Myocyte (in vitro differentiated cells): Measurements from ENCODE around the gene ALS2CL. TPM values are rescaled to one million over a fixed set of nuclear protein-coding genes. Genes with fewer than 3 reads are reported as not detected.

Source experiments
- DNase-seq: peaks from one replicate; pipeline ENCODE4 v3.0.0-alpha.2; 2012; ENCODE audit warnings: low read depth
- total RNA-seq: library from RNA; depleted of rRNA; stranded (reverse); fragments of >200 nt; gene quantifications from 2 replicates; pipeline ENCODE4 v1.2.3, GENCODE V29; 2014

ALS2CL gene
- total RNA-seq, 1 donor from 2014 or later = 15.0 TPM

DNA sequence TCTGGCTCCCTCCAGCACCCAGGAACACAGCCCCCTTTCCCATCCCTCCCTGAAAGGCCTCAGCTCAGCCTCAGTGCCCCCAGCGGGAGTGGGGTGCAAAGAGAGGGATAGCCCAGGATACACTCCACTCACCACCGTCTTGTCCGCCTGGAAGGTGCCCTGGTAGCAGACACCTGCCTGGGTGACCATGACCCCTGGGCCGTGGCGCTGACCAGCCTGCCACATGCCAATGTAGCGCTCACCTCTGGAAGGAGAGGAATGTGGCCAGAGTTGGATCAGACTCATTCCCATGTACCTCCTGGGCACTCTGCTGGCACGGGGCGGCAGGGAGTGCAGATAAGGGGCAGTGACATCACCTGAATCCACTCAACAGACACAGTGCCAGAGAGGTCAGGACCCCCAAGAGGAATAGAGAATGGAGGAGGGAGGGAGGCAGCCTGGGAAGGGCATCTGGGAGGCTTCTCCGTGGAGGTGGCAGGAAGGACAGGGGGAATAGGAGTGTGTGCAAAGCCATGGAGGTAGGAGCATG is 13.1 kb downstream of the ALS2CL start:
- DNase-seq = no peak

DNA sequence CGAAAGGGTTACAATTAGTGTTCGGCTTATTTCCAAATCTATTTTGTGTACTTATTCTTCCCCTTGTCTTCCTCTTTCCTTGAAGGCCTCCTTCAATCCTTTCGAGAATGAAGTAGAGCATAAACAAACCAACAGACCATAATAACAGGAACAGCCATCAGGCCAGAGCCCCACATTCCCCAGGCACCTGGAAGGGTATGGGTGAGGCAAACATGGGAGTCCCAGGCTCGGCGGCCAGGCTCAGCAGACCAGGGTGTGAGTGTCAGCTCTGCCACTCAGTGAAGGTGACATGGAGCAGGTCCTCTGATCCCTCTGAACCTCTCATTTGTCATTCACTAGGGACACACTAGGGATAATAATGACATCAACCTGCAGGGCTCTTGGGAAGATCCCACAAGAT is 13.8 kb downstream of the ALS2CL start:
- no peak for DNase-seq

DNA sequence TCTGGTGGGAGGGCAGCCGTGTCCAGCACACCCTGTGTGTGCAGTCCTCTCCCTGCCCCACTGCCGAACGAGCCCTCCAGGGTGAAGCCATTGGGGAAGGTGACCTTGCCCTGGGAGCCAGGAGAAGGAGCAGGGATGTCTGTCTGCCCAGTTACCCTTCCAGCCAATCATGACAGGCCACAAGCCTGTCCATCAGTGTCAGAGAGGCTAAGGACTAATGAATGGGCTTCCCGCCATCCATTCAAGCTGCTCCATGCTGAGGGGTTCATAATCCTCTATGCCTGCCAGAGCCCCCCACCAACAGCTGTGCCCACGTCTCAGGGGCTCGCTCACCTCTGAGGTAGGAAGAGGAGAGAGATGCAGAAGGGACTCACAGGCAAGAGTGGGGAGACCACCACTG is 15.2 kb downstream of the ALS2CL start:
- DNase-seq = no peak

DNA sequence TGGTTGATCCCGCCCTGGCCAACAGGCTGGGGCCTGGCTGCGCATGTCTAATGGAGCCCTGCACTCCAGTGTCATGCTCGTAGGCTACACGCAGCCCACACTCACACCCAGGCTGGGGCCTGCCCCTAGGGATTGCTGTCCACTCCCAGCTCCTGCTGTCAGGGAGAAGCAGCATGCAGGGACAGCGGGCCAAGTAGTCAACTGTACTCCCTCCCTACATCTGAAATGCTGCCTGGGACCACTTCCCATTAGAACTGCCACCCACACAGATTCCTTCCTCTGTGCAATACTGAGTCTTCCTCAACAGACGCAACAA is 16.1 kb downstream of the ALS2CL start:
- DNase-seq = peak; percentile 81

DNA sequence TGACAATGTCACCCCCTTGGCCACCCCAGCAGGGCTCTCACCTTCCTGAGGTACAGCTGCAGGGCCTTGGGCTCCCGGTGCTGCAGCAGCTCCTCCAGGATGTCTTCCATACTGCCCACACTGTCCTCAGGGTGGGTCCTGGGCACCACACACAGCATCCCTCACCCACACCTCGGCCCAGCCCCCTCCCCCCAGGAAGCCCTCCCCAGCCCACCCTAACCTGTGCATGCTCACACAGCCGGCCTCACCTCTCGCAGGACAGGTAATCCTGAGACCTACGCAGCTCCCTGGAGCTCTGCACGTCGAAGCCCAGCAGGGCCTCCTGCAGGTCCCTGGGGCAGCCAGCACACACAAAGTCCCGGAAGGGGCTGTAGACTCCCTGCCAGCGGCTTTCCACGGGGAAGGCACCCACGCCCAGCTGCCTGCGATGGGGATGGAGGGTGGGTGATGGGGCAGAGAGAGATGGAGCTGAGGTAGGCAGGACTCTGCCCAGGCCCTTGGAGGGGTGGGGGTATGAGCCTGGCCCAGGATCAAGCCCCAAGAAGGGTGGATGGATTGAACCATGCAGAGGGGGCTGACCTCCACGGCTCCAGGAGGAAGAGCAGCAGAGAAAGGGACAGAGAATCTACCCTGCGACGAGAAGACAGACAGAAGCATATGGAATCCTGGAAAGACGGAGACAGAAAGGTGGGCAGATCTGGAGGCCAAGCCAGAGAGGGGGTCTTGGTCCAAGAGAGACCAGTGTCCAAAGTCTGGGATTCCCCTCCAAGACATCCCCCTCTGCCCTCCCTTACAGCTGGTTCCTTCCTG is 16.7 kb downstream of the ALS2CL start:
- no peak for DNase-seq

DNA sequence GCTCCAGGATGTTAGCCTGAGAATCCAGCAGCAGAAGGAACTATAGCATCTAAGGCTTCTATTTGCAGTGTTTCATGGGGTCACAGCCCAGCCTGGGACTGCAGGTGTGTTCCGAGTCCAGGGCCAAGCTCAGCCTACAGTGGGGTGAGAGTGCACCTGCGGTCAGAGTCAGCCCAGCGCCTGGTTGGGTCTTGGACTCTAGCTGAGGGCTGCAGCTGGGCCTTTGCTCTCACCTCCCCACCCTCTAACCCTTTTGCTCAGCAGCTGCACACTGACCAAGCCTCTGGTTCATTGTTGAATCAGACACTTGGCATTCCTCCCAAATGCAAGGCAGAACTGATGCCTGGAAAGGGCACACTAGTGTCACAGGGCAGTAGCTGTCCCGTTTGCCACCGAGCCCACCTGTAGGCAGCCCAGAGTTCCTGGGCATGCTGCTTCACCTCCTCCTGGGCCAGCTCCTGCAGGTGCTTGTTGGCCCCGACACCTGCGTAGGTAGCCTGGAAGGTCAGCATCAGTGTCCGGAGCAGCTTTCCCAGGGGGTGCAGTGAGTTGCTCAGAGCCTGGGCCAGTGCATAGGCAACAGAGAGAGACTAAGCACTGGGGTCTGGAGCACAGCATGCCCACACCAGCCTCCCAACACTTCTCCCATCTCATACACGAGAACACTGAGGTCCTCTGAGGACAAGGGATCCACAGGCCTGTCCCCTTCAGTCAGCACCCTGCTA is 17.5 kb downstream of the ALS2CL start:
- peak; percentile 92 for DNase-seq

DNA sequence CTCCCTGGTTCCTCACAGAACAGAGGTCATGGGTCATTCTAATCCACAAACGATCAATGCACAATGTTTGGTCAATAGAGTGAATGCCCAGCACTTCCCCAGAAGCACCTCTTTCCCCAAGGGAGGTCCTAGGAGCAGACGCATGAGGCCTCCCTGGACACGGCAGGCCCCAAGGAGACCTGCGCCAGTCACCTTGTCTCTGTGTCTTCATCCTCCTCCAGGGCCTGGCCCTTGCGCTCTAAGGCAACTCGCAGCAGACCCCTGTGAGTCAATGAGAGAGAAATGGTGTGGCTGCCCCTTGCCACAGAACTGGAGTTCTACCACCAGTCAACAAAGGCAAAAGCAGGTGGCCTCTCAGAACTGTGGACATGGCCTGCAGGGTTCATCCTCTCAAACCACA is 18.1 kb downstream of the ALS2CL start:
- peak; percentile 67 for DNase-seq

DNA sequence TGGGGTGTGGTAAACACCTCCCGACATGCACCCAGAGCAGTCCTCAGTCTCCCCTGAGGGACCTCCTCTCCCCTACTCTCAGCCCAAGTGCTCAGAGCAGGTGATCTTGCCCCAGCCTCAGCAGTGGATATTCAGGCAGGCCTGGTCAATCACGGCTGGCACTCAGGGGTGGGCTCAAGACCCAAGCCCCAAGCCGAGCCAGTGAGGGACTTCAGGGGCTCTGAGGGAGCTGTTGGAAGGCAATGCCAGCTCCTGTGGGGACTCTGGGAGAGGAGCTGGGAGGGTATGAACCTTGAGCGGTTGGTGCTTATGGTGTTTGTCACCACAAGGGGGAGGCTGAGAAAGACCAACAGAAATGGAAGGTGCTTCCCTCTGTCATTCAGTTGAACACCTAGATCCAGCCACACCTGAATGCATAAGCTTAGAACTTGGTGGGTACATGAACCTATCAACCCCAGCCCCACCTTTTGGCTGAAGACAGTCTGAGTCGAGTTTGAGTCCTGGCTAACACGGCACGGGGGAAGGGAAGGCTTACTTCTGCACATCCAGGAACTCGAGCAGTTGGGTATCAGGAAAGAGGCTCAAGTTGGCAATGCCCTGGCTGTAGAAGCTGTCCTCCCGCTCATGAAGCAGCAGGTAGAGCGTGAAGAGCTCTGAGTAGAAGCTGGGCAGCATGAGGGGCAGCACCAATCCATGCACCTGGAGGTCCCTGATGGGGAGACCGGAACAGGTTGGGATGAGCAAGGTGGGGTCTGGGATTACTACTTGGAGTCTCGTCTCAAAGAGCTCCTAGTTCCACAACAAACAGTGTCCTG is 19.2 kb downstream of the ALS2CL start:
- no peak for DNase-seq

DNA sequence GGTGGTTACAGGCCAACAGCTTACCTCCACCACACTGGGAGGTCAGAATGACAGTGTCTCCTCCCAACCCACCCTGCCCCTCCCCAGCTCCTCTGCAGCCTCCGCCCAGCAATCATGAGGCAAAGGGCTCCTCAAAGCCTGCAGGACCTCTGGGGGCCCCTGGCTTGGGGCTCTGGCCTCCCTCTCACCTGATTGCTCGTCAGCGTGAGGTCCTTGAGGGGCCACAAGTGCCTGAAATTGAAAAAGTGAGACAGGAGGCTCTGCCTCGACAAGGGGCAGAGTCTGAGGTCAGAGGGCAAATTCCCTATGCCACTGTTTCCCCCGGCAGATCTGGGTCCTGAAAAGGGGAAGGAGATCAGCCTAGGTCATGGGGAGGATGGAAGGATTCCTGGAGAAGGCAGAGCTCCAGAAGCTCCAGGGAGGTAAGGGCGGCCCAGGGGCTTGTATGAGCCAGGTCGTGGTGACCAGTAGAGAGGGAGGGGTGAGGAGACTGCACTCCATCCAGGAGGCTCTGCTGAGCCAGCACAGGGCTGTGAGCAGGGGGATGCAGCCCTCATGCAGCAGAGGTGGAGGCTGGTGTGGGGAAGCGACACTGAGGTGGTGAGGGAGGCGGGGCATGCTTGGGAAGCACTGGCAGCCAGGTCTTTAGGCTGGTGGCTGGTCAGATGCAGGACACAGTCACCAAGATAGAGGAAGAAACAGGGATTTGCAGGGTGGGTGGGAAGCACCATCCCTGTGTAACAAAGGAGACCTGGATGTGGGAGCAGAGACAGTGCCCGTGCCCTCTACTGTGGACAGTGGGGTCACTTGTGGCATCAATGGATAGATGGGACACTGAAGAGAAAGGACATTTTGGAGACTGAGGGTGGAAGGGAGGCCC is 20.1 kb downstream of the ALS2CL start:
- DNase-seq = no peak

DNA sequence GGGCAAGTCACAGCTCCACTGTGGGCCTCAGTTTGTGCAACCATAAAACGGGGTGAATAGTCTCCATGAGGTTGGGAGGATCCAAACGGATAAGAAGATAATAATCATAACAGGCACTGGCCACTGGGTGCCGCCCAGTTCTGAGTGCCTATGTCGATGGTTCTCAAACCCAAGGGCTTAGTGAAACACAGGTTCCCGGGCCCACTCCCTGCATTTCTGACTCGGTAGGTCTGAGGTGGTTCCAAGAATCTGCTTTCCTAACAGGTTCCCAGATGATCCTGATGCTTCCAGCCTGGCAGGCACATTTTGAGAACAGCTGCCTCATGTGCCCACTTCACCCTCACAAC is 21.2 kb downstream of the ALS2CL start:
- no peak for DNase-seq

DNA sequence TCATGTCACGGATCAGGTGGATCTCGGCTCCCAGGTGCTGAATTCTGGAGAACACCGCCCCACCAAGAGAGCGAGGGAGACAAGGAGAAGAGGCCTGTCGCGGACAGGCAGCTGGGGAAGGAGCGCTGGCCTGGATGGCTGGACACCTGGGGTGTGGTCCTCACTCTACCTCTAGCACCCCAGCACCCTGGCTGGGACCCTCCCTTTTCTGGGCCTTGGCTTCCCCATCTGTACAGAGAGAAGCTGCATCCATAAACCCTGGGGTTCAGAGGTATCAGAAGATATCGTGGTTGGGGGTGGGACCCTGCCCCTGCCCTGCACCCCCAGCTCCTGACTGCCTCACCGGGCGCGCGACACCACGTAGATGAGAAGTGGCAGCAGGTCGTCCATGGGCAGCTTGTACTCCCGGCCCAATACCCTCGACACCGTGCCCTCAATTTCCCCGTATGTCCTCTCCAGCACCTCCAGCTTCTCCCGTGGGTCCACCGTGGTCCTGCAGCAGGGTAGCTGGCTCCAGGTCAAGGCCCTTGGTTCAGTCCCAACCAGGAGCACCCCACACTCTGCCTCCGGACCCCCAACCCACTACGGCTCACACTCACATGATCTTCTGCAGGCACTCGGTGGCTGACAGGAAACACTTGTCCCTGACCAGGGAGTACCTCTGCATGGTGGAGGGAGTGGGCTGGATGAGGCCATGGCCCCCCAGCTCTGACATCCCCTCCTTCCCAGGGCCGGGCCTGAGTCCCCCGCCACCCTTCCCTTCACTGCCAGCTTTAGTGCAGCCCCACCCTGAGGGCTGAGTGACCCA is 21.7 kb downstream of the ALS2CL start:
- no peak for DNase-seq

DNA sequence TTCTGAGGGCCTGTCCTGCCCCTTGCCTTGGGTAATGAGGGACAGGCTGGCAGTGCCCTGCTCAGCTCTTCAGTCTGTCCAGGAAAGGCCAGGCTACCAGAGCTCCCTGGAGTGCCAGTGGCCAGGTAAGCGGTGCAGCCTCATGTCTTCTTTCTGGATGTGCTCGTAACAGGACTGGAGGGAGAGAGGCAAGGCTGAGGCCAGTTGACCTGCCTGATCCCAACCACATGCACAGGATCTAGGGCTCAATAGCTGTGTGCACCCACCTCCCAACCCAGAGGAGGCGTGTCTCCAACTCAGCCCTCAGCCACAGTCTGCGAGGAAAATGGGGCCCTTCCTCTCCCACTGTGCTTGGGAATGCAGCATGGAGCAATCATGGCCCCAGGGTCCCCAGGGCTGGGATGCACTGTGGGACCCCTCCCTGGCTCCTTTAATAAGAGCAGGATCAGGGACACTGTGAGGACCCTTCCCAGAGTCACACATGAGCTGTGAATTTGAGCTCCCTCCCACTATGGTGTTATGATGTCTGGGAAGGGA is 22.5 kb downstream of the ALS2CL start:
- no peak for DNase-seq

DNA sequence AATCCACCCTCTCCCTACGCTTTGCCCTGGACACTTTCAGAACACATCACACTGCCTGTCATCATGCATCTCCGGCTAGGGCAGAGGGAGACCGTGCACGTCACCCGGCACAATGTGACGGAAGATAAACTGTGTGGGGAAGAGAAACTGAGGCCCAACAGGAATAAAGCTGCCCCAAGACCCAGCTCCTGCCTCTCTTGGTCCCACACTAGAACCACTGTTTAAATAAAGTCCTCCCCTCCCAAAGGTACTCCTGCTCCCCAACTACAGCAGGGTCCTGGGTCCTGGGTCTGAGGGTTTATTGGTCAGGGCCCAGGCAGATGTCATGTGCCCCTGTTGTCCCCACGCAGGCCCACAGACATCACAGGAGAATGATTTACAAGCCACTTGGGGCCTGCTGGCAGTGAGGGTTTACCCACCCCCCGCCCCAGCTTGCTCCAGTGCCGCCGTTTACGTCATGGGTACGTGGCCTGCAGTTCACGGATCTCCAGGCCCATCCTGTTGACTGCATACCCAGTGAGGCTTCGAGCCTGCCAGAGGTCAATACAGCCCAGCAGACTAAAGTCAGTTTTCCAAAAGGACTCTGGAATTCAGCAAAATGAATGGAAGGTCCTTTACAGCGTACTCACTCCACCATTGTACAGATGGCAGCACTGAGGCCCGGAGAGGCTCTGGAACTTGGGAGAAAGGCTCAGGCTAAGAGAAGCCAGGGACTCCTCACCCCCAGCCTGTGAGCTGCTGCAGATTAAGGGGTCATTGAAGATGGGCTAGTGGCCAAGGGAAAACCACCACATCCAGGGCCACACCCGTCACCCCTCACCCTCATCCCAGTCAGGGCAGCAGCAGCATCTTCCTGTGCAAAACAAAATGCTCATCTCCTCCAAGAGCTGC is 23.2 kb downstream of the ALS2CL start:
- no peak for DNase-seq

DNA sequence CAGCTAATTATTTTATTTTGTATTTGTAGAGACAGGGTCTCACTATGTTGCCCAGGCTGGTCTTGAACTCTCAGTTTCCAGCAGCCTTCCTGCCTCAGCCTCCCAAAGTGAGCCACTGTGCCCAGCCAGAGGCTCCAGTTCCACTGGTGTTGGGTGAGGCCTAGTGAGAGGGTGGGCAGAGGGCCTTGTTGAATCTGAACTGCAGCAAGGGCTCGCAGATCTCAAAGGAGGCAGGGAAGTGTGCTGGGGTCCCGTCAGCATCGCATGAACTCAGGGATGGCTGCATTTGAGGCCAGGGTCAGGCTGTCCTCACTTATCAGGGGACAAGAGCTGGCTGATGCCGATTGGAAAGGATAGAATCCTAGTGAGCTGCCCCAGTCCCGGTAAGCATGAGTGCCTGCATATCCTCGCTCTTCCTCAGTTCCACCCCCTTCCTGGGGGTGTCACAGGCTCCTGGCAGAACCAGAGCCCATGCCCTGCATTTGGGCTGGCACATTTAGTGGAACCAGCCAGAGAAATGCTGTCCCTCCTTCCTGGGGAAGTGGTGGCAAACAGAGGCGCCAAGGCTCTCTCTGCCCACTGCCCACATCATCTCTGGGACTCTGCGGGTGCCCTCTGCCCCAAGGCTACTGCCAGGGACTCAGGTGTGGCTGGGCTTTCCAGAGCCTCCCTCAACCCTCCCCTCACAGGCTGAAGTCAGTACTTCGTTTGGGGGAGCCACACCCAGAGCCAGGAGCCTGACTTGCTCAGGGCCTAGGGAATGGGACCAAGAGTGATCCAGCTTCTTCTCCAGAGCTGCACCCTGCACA is 24.1 kb downstream of the ALS2CL start:
- DNase-seq = no peak

DNA sequence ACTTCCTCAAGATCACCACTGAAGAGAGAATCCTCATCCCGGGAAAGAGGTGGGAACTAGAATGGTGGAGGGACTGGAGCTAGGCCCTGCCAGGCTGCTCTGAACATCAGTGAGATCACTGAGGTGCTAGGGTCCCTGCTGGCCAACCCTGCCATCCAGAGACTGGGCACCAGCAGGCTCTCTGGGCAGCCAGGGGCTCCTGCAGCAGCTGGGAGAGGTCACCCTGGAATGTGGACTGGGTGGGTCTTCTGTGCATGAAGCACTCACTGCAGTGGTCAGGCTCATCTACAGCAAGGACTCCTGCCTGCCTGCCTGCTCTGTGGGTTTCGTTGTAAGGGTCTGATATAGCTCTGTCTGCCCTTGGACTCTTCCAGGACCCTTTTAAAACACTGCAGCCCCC is 24.9 kb downstream of the ALS2CL start:
- DNase-seq = peak; percentile 69

DNA sequence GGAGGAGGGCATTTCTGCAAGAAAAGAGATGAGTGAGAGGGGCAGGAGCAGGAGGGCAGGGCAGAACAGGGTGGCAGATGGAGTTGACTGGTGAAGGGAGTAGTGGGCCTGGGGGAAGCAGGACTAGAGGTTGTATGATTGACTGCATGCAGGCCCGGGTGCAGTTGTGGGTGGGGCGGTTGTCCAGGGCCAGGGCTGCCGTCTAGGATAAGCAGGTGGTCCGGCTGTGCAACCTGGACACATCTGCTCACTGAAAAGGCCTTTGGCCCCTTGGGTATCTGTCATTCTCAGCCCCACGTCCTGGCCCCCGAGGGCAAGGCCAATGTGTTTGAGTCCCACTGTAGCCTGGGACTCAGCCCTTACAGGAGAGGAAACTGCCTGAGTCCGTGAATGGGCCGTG is 25.4 kb downstream of the ALS2CL start:
- DNase-seq = no peak

DNA sequence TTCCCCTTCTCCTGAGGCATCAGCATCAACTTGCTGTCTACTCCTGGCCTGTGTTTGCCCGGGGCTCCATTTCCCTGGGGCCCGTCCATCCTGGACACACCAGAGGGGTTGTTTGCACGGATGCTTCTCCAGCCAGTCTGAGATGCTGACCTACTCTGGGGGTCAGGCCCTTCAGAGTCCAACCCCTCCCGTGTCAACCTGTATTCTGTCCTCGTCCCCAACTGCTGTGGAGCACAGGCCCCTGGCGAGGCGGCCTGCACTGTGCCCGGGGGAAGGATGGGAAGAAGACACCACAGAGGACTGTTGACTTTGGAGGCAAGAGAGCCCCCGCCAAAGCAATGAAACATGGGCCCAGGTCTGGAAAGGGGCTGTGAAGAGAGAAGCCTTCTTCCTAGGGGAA is 25.8 kb downstream of the ALS2CL start:
- DNase-seq = no peak

DNA sequence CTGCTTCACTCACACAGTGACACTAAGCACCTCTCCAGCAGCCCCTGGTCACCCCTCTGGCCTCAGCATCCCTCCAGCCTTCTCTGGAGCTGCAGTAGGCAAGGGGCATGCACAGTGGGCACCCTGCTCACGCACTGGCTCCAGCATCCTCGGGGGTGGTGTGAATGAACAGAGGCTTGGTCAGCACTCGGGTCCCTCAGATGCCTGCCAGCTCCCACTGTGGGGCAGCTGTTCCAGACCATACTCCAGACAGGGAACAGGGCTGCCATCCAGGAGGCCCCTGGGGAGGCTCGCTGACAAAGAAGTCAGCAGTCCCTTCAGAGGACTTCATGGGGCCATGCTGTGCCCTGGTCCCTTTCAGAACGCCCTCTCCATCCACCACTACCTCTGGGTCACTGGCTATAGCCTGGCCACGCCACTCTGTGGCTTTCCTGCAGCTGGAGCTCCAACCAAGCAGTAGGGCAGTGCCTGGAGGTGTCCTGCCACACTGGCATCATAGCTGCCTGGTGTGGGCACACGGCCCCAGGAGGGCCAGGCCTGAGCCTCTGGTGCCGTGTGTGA is 26.3 kb downstream of the ALS2CL start:
- DNase-seq = peak; percentile 78
